Fibroblast of pulmonary artery (primary cell): ENCODE data around the gene ATXN10.

Source experiments
- DNase-seq: peaks from one replicate; pipeline ENCODE4 v3.0.0-alpha.2; 2010; ENCODE audit warnings: low read depth
- H3K4me3 ChIP-seq: replicated peaks from 2 replicates; pipeline ENCODE4 v1.5.1; 2011; ENCODE audit warnings: low read depth, mild to moderate bottlenecking, control low read depth, low read length, moderate library complexity
- TF ChIP-seq, protein P1 (sequence below): IDR thresholded peaks from 2 replicates; pipeline ENCODE4 v1.5.1; 2011; ENCODE audit warnings: mild to moderate bottlenecking, control low read depth, low read length, inconsistent platforms; ENCODE audit errors: missing control alignments

The ATXN10 gene

DNA sequence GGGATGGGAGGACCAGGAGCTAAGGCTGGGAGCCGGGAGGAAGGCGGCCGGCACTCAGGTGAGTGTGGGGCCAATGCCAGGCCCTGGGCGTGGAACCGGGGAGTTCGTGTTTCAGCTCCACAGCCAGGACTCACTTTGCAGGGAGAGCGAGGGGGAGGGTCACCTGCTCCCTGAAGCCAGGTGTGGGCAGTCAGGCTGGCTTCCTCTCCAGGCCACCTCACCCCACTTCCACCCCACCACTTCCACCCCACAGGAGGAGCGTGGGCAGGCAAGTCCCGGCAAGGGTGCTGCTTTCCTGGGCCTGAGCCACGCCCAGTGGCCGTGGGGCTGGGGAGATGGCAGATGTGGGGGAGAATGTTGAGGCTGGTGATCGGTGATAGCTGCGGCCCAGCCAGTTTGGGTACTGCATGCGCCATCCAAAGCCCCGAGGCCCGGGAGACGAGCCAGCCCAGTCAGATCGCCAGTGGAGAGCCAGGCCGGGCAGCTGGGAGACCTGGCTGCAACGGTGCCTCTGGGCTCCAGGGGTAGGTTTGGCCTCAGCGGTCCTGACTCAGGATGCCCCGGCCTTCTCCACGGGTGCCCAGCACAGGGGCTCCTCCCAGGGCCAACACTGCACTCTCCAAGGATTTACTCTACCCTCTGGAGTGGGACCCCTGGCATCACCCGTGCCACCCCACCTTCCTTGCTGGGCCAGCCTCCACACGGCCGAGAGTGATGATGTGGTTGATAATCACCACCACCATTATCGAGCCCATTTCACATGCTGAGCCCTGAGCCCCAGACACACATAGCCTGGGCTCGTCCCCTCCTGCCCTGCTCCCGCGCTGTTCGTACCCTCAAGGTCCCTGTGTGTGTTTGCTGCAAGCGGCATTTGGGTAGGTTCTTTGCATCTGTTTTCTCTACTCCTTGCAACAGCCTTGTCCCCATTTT lies 211.5 kb downstream of the ATXN10 start:
- H3K4me3 ChIP-seq = no peak overlapping the region
- TF ChIP-seq, protein P1, sequence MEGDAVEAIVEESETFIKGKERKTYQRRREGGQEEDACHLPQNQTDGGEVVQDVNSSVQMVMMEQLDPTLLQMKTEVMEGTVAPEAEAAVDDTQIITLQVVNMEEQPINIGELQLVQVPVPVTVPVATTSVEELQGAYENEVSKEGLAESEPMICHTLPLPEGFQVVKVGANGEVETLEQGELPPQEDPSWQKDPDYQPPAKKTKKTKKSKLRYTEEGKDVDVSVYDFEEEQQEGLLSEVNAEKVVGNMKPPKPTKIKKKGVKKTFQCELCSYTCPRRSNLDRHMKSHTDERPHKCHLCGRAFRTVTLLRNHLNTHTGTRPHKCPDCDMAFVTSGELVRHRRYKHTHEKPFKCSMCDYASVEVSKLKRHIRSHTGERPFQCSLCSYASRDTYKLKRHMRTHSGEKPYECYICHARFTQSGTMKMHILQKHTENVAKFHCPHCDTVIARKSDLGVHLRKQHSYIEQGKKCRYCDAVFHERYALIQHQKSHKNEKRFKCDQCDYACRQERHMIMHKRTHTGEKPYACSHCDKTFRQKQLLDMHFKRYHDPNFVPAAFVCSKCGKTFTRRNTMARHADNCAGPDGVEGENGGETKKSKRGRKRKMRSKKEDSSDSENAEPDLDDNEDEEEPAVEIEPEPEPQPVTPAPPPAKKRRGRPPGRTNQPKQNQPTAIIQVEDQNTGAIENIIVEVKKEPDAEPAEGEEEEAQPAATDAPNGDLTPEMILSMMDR = no peak

DNA sequence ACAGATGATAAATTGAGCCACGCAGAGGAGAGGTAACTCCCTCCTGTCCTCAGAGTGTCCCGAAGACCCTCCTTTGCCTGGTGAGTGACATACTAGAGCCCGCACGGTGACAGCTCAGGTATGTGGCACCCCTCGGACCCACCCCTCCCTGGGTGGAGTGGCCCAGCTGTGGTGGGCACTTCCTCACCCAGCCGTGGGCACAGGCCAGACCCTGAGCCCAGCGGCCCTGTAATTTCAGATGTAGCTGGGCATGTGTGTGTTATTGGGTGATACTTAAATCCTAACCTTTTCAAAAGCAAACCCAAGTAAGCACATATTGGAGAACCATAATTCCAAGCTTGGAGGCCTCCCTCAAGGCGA lies 212.2 kb downstream of the ATXN10 start:
- TF ChIP-seq, protein P1 = no peak
- no peak overlapping the region for H3K4me3 ChIP-seq
- DNase-seq = no peak

More for the DNA sequence above, 211.5 kb downstream of the ATXN10 start:
- no peak for DNase-seq

DNA sequence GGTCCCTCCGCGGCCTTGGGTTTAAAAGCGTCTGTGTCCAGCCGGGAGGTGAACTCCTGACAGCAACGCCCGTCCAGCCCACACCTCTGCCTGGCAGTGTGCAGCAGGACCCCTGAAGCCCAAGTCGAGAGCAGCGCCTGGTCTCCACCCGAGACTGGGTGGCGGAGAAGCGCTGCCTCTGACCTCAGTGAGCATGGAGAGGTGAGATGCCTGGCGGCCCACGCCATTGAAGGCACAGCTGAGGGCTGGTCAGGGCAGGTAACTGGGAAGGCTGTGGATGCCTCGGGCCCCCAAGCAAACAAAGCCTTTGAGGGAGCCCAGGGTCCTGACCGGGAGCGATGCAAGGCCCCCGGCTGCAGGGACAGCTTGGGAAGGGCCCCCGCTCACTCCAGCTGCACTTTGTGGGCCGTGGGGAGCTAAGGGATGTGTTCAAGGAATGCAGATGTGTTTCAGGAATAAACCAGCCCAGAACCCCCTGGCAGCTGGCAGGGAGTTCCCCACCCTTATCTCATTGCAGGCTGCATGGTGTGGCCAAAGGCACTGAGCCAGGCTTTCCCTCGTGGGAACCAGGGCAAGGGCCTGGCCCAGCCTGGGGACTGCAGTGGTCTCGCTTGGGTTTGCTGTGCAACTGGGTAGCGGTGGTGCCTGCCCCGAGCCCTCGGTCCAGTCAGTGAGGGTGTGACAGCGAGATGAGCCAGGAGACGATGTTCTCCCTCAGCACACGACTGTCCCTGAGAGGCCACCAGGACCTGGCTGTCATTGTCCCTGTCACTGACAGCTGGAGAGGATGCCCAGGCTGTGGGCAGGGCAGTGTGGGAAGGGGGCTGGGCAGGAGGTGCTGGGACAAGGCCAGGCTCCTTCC lies 212.8 kb downstream of the ATXN10 start:
- no peak overlapping the region for H3K4me3 ChIP-seq
- no peak for DNase-seq
- TF ChIP-seq, protein P1 = no peak

DNA sequence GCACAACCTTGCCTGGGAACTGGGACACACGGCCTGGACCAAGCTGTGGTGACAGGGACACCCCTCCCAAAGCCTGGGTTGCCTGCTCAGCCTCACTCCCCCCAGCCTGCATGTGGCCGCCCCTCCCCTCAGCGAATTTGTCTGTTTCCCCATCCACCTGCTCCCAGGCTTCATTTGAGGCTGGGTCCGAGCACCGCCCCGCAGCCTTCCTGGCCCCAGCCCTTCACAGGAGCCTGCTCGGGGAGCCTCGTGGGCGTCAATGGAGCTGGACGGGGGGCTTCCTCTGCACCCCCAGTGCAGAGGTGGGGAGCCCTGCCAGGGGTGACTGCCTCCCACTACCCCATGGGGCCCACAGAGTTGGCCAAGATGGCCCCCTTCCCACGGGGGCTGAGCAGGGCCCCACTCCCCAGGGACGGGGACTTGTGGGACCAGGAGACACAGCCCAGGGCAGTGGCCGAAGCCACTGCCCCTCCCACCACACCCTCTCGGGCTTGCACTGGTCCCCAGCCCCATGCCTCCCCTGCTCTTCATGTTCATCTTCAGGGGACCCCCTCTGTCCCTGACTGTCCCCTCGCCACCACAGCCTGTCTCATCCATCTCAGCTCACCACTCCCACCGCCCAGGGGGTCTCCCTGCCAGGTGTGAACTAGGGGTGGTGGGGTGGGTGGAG lies 213.7 kb downstream of the ATXN10 start:
- H3K4me3 ChIP-seq = no peak overlapping the region
- no peak for DNase-seq
- TF ChIP-seq, protein P1 = no peak

DNA sequence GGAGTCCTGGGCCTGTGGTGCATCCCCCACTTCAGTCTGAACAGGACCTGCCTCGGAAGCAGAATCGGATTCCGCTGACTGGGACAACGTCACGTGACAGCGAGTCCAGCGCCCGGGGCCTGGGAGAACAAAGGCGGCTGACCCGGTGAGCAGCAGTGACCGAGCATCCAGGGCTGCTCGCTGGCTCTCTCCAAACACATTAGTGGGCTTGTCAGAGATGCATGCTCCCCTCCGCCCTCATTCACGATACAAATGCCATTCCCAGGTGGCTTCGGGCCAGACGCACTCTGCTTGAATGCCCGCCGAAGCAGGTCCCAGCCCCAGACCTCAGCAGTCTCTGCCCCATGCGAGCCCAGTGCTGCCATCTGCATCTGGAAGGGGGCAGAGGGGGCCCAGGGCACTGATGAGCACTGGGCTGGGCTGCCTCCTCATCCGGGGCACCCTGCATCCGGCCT lies 214.3 kb downstream of the ATXN10 start:
- TF ChIP-seq, protein P1 = no peak
- DNase-seq = no peak

DNA sequence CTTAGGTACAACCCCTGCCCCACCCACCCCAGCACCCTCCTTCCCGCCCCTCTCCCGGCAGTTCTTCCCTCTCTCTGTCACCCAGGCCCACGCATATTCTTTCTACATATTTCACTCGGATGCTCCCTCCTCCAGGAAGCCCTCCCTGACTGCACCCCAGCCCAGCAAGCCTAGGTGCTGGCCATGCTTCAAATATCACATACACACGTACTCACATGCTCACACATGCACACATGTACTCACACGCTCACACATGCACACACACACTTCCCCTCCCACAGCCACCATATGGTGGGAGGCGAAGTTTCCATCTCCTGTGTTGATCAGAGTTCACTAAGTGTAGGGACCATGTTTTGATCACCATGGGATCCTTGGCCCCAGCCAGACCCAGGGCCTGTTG lies 214.9 kb downstream of the ATXN10 start:
- DNase-seq = no peak
- H3K4me3 ChIP-seq = no peak overlapping the region
- TF ChIP-seq, protein P1 = no peak

More for the DNA sequence above, 214.3 kb downstream of the ATXN10 start:
- no peak overlapping the region for H3K4me3 ChIP-seq
